C1 segment of cervical spinal cord (tissue), 14 donors: Measurements from ENCODE around the gene TRAP1.
"Not testable (repeated sequence)": the region's sequence is repeated elsewhere in the genome, so short reads cannot be mapped to it uniquely, and the experiment has no call there.

ENCODE experiments used
- DNase-seq, 14 donors: peaks; one replicate each; lab custom pipeline; 2025; lab: John Stamatoyannopoulos, UW

Gene TRAP1

DNA sequence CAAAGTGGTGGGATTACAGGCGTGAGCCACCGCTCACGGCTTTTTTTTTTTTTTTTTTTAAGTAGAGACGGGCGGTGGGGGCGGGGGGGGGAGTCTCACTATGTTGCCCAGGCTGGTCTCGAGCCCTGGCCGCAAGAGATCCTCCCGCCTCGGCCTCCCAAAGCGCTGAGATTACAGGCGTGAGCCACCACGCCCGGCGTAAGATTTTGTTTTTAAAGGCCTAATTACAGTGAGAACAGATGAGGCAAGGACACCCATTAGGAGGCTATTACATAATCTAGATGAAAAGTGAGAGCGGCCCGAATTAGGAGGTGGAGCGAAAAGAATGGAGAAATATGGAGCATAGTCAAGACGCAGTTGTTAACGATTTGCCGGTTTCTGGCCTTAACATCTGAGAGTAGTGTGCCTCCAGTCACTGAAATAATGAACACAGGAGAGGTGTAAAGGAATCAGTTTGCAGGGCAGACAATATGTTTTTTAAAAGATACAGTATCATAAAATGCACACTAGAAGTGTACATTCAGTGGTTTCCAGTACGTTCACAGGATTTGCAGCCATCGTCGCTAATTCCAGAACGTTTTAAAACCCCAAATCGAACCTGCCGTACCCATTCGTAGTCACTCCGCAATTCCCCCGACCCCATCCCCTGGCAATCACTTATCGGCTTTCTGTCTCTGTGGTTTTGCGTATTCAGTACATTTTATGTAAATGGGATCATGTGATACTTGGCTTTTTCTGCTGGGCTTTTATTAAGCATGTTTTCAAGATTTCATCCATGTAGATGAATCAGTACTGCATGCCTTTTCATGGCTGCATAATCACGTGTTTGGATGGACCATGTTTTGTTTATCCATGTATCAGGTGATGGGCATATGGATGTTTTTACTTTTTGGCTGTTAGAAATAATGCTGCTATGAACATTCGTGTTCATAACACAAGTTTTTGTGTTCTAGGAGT is 104.5 kb downstream of the TRAP1 start:
- DNase-seq = no peak

DNA sequence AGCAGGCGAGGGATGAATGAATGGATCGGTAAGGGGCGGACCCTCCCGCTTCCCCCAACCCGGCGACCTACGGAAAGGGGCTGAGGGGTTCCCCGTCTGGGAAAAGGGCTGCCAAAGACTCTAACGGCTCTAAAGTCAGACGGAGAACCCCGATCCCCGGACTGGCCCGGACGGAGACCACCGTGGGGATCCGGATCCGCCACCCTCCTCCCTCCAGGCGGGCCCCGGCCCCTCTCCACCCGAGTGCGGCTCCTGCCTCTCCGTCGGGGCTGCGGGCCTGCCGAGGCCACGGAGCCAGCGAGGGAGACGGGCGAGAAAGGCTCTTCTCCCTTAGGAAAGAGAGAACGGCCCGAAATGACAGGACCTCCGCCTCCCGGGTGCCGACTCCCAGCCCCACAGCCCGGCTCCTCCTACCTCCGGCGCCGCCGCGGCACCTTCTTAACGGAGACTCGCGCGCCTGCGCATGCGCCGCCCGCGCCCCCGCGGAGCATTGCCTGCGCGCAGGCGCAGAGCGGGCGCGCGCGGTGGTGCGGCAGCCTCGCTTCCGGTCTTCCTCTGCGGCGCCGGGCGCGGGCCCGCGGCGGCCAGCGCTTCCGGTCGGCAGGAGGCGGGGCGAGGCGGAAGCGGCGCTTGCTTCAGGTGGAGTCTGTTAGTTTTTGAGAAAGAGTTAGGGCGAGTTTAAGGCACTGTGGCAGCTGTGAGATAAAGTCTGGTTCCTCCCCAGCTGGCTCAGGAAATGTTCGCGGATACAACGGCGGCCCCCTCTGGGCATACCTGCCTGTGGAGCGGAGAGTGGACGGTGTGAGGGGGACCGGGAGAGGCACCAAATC is 106.0 kb downstream of the TRAP1 start, which contains the start of gene SLX4:
Gene SLX4 (minus strand): TSS at position 461 of the 830 bp plus-strand sequence. CDS start 2,642 bp downstream, outside the sequence.
- peak; percentile 27 to 93 (median 78) for DNase-seq

DNA sequence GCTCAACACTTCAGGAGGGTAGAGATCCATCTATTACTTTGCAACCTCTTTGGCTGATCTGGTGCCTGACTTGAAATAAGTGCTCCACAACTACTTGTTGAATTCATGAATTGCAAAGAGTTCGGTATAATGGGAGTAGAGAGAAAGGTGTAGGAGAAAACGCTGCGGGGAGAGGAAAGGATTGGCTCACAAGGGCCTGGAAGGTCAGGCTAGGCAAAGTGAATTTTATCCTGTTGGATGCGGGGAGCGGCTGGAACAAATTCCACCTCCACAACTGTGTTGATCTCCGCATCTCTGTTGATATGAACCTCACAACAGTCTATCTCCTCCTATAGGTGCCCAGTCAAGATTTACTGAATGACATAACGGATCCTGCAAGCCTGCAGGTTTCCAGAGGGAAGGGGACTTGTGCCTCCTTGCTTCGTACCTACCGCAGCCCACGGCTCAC is 106.6 kb downstream of the TRAP1 start:
- peak in 2 of 14 donors; percentile 22 to 56 for DNase-seq

DNA sequence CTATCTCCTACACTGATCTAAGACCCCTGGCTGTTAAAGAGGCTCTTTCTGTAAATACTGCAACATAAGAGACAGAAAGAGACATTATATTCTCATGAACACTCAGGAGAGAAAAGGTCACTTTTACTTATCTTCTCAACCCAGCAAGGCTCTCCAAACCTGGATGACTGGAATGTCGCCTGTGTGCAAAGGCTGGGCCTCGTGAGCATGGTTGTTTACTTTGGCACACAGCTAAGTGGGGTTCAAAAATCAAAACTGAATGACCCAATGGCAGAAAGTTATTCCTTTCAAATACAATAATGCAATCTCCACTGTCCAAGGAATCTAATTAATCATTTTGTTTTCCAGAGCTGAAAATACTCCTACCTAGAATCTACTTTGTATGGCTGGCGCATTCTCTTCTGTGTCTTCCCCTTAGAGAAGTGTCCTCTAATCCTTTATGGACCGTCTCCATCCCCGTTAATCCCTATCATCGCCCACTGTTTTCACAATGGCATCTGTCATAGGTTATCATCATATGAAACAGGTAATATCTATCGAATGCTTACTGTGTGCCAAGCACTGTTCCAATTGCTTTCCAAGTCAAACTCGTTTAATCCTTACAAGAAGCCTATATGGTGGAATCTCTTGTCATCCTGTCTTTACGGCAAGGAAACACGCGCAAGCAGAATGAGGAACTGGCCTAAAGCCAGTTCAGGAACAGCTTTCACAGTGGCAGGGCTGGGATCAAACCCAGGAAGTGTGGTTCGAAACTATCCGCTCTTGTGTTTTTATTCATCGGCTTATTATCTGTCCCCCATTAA is 107.2 kb downstream of the TRAP1 start:
- DNase-seq = peak in 1 of 14 donors; percentile 40

DNA sequence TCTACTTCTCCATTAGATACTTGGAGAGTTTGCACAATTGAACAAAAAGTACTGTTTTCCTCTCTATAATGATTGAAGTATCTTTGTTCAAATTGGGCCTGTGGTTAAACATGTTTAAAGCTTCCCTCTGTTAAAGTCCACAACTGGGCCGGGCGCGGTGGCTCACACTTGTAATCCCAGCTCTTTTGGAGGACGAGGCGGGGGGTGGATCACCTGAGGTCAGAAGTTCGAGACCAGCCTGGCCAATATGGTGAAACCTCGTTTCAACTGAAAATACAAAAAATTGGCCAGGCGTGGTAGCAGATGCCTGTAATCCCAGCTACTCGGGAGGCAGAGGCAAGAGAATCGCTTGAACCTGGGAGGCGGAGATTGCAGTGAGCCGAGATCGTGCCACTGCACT is 108.3 kb downstream of the TRAP1 start:
- not testable (repeated sequence) for DNase-seq

DNA sequence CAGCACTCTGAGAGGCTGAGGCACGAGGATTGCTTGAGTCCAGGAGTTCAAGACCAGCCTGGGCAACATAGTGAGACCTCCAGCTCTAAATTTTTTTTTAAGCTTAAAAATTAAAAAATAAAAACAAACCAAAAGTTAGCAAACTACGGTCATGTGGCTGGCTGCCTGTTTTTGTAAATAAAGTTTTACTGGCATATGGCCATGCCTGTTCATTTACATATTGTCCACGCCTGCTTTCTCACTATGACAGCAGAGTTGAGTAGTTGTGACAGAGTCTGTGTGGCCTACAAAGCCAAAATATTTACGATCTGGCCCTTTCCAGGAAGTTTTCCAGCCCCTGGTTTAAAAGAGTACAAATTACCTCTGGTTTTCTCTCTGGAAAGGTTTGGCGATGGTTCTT is 109.3 kb downstream of the TRAP1 start:
- no peak for DNase-seq
